SK-N-MC (cell line): Measurements from ENCODE around the gene ORC2.
A peak's percentile ranks its signal among the peaks of the same experiment; 100 is the strongest.
"Not testable (repeated sequence)": the region's sequence is repeated elsewhere in the genome, so short reads cannot be mapped to it uniquely, and the experiment has no call there.

ENCODE experiments used
- DNase-seq: peaks from one replicate; pipeline ENCODE4 v3.0.0-alpha.2; 2011; ENCODE audit warnings: low read depth, low spot score
- H3K27ac ChIP-seq: fragments of 200-600 bp; sonication (generic); 2 replicates; pipeline ENCODE4 v1.5.1; 2016; ENCODE audit warnings: mixed run types
- H3K36me3 ChIP-seq: fragments of 200-600 bp; sonication (generic); 2 replicates; pipeline ENCODE4 v1.6.1; 2017; ENCODE audit warnings: antibody characterized with exemption, low read length, mixed read lengths; ENCODE audit not compliant: insufficient read depth
- H3K4me3 ChIP-seq: fragments of 200-600 bp; sonication (generic); 2 replicates; pipeline ENCODE4 v1.5.1; 2016
- H3K9ac ChIP-seq: fragments of 200-600 bp; sonication (generic); 2 replicates; pipeline ENCODE4 v1.8.0; 2017; ENCODE audit warnings: mixed run types, mixed read lengths; ENCODE audit not compliant: insufficient read length
- H3K9me3 ChIP-seq: fragments of 200-600 bp; sonication (generic); 2 replicates; pipeline ENCODE4 v1.6.1; 2017; ENCODE audit warnings: low read depth, mild to moderate bottlenecking, antibody characterized with exemption, low read length, moderate library complexity, mixed read lengths
- EZH2 ChIP-seq: fragments of 200-600 bp; sonication (generic); IDR thresholded peaks from one replicate; pipeline ENCODE4 v1.6.1; 2017; ENCODE audit warnings: antibody characterized with exemption
- FOXP2 ChIP-seq: optimal IDR thresholded peaks from 2 replicates; pipeline ENCODE3; 2011; ENCODE audit warnings: mild to moderate bottlenecking, moderate library complexity; ENCODE audit not compliant: insufficient read depth; ENCODE audit errors: extremely low read length, control extremely low read depth
- POLR2AphosphoS5 ChIP-seq: IDR thresholded peaks from 2 replicates; pipeline ENCODE4 v1.6.1; 2012; ENCODE audit warnings: mild to moderate bottlenecking, low read depth, low read length, borderline replicate concordance

ORC2 gene

DNA sequence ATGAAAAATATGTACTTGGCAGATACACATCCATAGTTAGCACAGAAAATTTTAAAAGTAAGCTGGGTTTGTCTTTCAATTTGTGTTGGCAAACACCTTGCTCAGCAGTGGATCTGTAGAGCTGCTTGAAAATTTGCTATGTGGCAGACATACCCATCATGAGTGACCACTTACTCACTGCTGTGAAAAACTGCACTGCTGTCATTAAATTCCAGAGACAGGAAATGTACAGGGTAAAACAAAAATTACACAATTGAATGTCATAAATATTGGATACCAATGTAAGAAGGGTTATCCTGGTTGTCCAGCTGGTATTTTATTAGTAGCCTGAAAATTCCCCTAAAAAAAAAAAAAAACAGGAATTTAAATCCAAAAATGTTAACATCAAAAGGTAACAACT, 49.8 kb downstream of the ORC2 start:
- H3K9me3 ChIP-seq = no peaks in the 10 kb centered on the region

DNA sequence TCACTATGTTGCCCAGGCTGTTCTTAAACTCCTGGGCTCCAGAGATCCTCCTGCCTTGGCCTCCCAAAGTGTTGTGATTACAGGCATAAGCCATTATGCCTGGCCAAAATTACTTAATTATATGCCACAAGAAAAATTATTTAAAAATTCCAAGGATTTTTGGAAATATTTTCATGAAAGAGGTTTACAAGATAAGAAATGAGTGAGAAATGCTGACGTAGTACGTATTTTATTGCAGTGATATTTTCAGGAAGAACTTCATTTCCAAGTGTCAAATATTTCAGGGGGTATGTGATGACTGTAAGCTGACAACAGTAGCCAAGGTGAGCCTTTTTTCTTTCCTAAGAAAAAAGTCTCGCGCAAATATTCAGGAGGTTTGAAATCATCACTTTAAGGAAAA, 53.5 kb downstream of the ORC2 start:
- H3K4me3 ChIP-seq = no peak overlapping the region
- no peak for DNase-seq
- no peak overlapping the region for H3K9ac ChIP-seq
- H3K9me3 ChIP-seq = no peaks in the 10 kb centered on the region
- H3K27ac ChIP-seq = no peak overlapping the region
- peaks cover 66% of the 10 kb centered on the region for H3K36me3 ChIP-seq
- no peak for TF ChIP-seq FOXP2
- no peak for TF ChIP-seq EZH2
- no peak for TF ChIP-seq POLR2AphosphoS5

More for the DNA sequence above, 49.8 kb downstream of the ORC2 start:
- Histone ChIP-seq H3K36me3 (peaks cover 78% of the 10 kb centered on the region), H3K27ac (no peak overlapping the region), H3K4me3 (no peak overlapping the region), H3K9ac (no peak overlapping the region)
- TF ChIP-seq POLR2AphosphoS5 = no peak
- TF ChIP-seq FOXP2 = no peak
- no peak for TF ChIP-seq EZH2
- DNase-seq = no peak

DNA sequence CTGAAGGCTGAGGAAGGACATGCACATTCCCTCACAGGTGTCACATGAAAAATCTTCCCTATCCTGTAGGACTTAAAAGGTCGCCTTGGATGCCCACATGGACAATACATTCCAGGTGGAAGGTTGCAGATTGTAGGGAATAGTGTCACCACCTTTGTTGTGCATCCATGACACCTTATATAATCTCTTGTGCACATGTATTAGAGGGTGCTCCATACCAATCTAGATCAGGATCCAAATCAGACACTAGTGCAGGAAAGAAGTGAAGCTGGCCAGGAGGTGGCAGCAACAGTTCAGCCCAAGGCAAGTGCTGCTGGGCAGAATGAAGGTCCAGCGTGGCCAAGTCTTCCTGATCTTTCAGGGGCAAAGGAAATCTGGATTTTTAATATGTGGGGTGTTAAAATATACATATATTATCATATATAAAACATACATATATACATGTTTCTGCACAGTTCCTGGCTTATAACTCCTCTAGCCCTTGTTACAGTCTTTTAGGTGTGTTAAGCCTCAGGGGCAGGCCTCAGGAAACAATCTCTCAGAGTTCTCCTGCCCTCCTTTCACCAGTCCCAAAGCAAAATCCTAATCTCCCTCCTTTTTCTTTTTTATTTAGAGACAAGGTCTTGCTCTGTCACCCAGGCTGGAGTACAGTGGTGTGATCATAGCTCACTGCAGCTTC, 57.7 kb downstream of the ORC2 start:
- TF ChIP-seq EZH2 (no peak), POLR2AphosphoS5 (no peak)
- H3K27ac ChIP-seq = no peak overlapping the region
- peaks cover 66% of the 10 kb centered on the region for H3K36me3 ChIP-seq
- no peaks in the 10 kb centered on the region for H3K9me3 ChIP-seq
- DNase-seq = no peak
- H3K9ac ChIP-seq = no peak overlapping the region
- no peak overlapping the region for H3K4me3 ChIP-seq

DNA sequence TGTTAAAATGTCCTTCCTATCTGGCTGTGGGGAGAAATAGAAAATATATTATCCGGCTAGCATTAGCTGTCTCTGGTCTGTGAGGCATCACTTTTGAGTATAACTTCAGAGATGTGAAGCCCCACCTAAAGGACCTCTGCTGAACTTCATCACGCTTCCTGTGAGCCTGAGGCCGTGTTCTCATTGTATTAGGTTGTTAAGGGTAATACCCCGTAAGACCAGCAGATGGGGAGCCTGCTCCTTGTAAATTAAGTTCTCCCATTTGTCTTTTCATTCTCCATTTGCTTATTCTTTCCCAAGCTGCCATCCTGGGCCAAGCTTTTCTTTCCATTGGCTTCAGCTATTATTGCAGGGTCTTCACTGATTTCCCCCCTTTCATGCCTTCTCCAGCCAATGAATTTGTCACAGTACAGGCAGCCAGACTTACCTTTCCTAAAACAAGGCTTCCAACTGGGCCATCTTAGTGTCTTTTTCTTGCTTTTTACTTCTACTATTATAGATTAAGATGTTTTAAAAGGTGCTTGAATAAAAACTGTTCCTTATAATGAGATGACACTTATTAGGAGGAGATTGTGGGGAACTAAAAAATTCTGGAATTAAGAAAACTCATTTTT, 61.9 kb downstream of the ORC2 start:
- H3K36me3 ChIP-seq = peaks cover 83% of the 10 kb centered on the region
- no peaks in the 10 kb centered on the region for H3K9me3 ChIP-seq
- TF ChIP-seq EZH2 (no peak), POLR2AphosphoS5 (no peak), FOXP2 (no peak)
- 0 out of 2 replicates have a peak overlapping the region, but pooled peaks have one; percentile 5 for H3K27ac ChIP-seq
- H3K4me3 ChIP-seq = no peak overlapping the region
- peak; percentile 84 for DNase-seq
- H3K9ac ChIP-seq = no peak overlapping the region

DNA sequence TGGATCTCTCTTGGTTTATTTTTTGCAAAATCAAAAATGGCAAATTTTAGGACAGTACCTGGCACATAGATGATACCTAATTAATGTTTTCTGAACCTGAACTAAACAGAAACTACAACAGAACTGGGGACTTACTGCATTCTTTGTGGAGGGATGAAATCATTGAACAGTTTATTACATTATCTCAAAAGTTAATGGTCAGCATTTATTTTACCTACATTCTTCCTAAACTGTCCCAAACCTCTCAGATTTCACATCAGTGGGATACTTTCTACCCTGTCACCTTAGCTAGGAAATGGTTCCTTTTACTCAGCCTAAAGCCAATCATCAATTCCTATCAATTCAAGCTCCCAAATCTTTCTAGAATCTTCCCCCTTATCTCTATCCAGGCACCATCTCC, 64.0 kb downstream of the ORC2 start:
- Histone ChIP-seq H3K9ac (no peak overlapping the region), H3K36me3 (peaks cover 92% of the 10 kb centered on the region), H3K9me3 (no peaks in the 10 kb centered on the region), H3K4me3 (no peak overlapping the region), H3K27ac (no peak overlapping the region)
- no peak for TF ChIP-seq EZH2
- TF ChIP-seq POLR2AphosphoS5 = no peak
- TF ChIP-seq FOXP2 = no peak
- DNase-seq = no peak

DNA sequence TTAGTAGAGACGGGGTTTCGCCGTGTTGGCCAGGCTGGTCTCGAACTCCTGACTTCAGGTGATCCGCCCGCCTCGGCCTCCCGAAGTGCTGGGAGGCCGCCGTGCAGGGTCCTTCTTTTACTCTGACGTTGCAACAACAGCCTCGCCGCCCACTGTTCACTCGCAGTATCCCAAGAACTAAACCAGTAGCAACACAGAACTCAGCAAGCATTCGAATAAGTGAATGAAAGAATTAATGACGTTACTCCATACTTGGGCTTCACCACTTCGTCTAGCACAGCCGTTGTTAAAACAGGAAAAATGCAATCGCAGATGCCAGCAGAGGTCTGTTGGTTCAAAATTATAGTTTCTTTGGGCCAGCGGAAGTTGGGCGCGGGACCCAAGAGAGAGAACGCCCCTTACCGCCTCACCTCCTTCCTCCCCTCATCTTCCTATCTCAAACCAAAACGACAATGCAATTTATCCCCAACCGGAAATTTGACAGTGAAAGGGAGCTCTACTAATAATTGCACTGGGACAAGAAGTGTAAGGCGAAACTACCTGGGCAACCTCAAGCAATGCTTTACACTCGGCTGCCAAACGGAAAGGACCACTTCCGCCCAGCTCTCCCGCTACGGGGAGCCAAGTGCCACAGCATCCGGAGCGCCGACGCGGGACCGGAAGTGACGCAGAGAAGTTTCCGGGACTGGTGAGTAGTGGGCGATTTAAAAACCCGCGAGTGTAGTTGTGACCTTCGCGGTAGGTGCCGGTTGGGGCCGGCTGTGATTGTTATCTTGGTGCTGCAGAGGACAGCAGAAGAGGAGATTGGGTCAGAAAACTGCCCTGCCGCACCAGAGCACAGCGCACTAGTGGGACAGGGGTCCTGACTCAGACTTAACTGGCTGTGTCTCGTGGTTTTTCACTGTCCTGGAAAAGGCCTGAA, 74.5 kb downstream of the ORC2 start, which contains the start of the genes NIF3L1 and PPIL3:
TSS of gene NIF3L1 (plus strand) at position 668 of the 922 bp plus-strand sequence. CDS start 2,573 bp downstream, outside the sequence.
TSS of gene PPIL3 (minus strand) at position 374 of the 922 bp plus-strand sequence. CDS start 1,462 bp downstream, outside the sequence.
- no peak for TF ChIP-seq EZH2
- TF ChIP-seq FOXP2 = peak; percentile 83
- peak; percentile 62; the same call in 1 of the 2 replicates for TF ChIP-seq POLR2AphosphoS5
- no peaks in the 10 kb centered on the region for H3K9me3 ChIP-seq
- H3K27ac ChIP-seq = peak within 1 kb of the TSS; percentile 97
- peak; percentile 97 for DNase-seq
- H3K9ac ChIP-seq = peak within 1 kb of the TSS; percentile 100
- peaks cover 20% of the 10 kb centered on the region for H3K36me3 ChIP-seq
- peak within 1 kb of the TSS; percentile 100 for H3K4me3 ChIP-seq

DNA sequence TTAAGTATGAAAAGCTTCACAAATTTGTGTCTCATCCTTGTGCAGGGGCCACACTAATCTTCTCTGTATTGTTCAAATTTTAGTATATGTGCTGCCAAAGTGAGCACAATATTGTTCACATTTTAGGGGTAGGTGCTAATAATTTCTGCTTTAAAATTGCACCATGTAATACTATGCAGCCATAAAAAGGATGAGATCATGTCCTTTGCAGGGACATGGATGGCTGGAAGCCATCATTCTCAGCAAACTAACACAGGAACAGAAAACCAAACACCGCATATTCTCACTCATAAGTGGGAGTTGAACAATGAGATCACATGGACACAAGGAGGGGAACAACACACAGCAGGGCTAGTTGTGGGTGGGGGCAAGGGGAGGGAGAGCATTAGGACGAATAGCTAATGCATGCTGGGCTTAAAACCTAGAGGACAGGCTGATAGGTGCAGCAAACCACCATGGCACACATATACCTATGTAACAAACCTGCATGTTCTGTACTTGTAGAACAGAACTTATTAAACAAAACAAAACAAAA, 81.7 kb downstream of the ORC2 start:
- not testable (repeated sequence) for H3K9ac ChIP-seq, H3K27ac ChIP-seq, H3K9me3 ChIP-seq, H3K4me3 ChIP-seq, DNase-seq
- H3K36me3 ChIP-seq = peaks cover 54% of the 10 kb centered on the region

DNA sequence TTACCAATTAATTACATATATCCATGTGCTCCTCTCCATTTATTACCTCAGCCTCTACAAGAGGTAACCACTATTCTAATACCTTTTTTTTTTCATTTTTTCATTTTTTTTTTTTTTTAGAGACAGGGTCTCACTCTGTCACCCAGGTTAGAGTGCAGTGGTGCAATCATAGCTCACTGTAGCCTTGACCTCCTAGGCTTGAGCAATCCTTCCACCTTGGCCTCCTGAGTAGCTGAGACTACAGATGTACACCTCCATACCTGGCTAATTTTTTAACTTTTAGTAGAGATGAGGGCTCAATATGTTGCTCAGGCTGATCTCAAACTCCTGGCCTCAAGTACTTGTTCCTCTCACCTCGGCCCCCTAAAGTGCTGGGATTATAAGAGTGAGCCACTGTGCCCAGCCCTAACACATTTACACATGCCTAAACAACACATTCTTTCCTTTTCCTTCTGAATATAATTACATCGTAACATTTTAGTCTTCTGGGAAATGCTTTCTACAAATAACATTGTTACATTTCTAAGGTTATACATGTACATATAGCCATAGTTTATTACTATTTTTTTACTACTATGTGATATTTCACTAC, 85.1 kb downstream of the ORC2 start:
- Histone ChIP-seq H3K9ac (no peak overlapping the region), H3K9me3 (no peaks in the 10 kb centered on the region), H3K4me3 (no peak overlapping the region), H3K36me3 (peaks cover 57% of the 10 kb centered on the region), H3K27ac (no peak overlapping the region)
- no peak for TF ChIP-seq FOXP2
- no peak for TF ChIP-seq POLR2AphosphoS5
- no peak for TF ChIP-seq EZH2
- no peak for DNase-seq
